HepG2 (cell line): ENCODE measurements around the gene SPTBN5. TPM values are rescaled to one million over a fixed set of nuclear protein-coding genes. Genes with fewer than 3 reads are reported as not detected.

Experiments
- ATAC-seq: fragments of 200-7000 bp; cut with Tn5 transposase; 3 replicates; pipeline ENCODE4 v1.9.1; 2020; ENCODE audit warnings: mild to moderate bottlenecking, moderate library complexity
- BruUV-seq: library from RNA; stranded (reverse); fragments of 400-500 nt; replicated peaks from 2 replicates; lab custom pipeline; 2021; lab: Mats Ljungman, UMichigan
- CTCF ChIA-PET: fragments of 300-600 bp; formaldehyde crosslinking; extraction: SDS; loops from one replicate; lab custom pipeline; 2021; ENCODE audit warnings: low total read pairs, inconsistent platforms, low intra/inter-chr PET ratio; lab: Yijun Ruan, JAX
- POLR2A ChIA-PET: fragments of 350-600 bp; sonication (Branson Sonifier 250); formaldehyde crosslinking; loops from one replicate; lab custom pipeline; 2020; ENCODE audit warnings: antibody characterized with exemption, inconsistent platforms; lab: Yijun Ruan, JAX
- DNase-seq: peaks from one replicate; pipeline ENCODE4 v3.0.0-alpha.2; 2015; ENCODE audit warnings: low spot score
- FAIRE-seq: peaks from 3 replicates; lab custom pipeline; 2011; peaks lifted over from hg19 to GRCh38; lab: Jason Lieb, UNC
- H2AFZ ChIP-seq: one replicate; pipeline ENCODE4 v1.6.1; 2011; ENCODE audit warnings: low read length, inconsistent platforms
- H3K27ac ChIP-seq: fragments of 300-600 bp; 3 replicates; pipeline ENCODE4 v1.8.0; 2011; ENCODE audit warnings: mixed run types, mild to moderate bottlenecking, mixed read lengths, low read length, inconsistent platforms; ENCODE audit not compliant: insufficient read depth; ENCODE audit errors: extremely low read length
- H3K27me3 ChIP-seq, 2 experiments: fragments of 200-600 bp in 1 of 2; 2 replicates in 1 of 2; 3 replicates in 1 of 2; pipeline versions ENCODE4 v1.6.0 to v1.8.0; 2011; ENCODE audit warnings: low read length in 2 of 2, mild to moderate bottlenecking in 2 of 2, moderate library complexity in 2 of 2, inconsistent platforms in 1 of 2; ENCODE audit not compliant: insufficient read depth in 2 of 2, control insufficient read depth in 1 of 2
- H3K36me3 ChIP-seq, 2 experiments: fragments of 200-600 bp in 1 of 2; replicated peaks in 1 of 2; 2 replicates in 1 of 2; 3 replicates in 1 of 2; pipeline versions ENCODE4 v1.5.1 to v1.8.0; 2011; ENCODE audit warnings: low read length in 2 of 2, inconsistent platforms in 1 of 2; ENCODE audit not compliant: insufficient read depth in 2 of 2, control insufficient read depth in 1 of 2
- H3K4me1 ChIP-seq: 2 replicates; pipeline ENCODE4 v1.5.1; 2012; ENCODE audit warnings: low read length, inconsistent platforms; ENCODE audit not compliant: insufficient read depth
- H3K4me2 ChIP-seq: 2 replicates; pipeline ENCODE4 v1.6.0; 2011; ENCODE audit warnings: low read depth, low read length, inconsistent platforms
- H3K4me3 ChIP-seq, 3 experiments: fragments of 200-600 bp in 1 of 3; sonication (generic), shearing (Covaris generic) in 1 of 3; replicated peaks in 1 of 3; 2 replicates each; pipeline ENCODE4 v1.5.1; 2011 to 2016; ENCODE audit warnings: low read length in 3 of 3, inconsistent platforms in 2 of 3, low read depth in 2 of 3, mild to moderate bottlenecking in 2 of 3, control low read depth in 1 of 3, mixed read lengths in 1 of 3; ENCODE audit not compliant: insufficient read depth in 1 of 3
- H3K79me2 ChIP-seq: one replicate; pipeline ENCODE4 v1.6.1; 2011; ENCODE audit warnings: low read length, inconsistent platforms; ENCODE audit not compliant: insufficient read depth
- H3K9ac ChIP-seq: 2 replicates; pipeline ENCODE4 v1.6.0; 2011; ENCODE audit warnings: mild to moderate bottlenecking, low read depth, low read length, inconsistent platforms; ENCODE audit not compliant: insufficient read depth
- H3K9me3 ChIP-seq: 2 replicates; pipeline ENCODE4 v1.5.1; 2012; ENCODE audit warnings: mild to moderate bottlenecking, low read length
- H4K20me1 ChIP-seq: 2 replicates; pipeline ENCODE4 v1.6.0; 2011; ENCODE audit warnings: inconsistent platforms, mild to moderate bottlenecking, low read length, moderate library complexity; ENCODE audit not compliant: insufficient read depth
- BCLAF1 ChIP-seq: fragments of 450-650 bp; IDR thresholded peaks from 2 replicates; pipeline ENCODE4 v1.6.1; 2017; ENCODE audit warnings: mild to moderate bottlenecking
- CHCHD3 ChIP-seq: sonication (generic); formaldehyde crosslinking; IDR thresholded peaks from 2 replicates; pipeline ENCODE4 v1.8.0; 2022; ENCODE audit warnings: mild to moderate bottlenecking, missing genetic modification reagents, moderate library complexity
- NONO ChIP-seq, 2 experiments: fragments of 450-650 bp in 1 of 2; sonication (generic) in 1 of 2; formaldehyde crosslinking in 1 of 2; IDR thresholded peaks in 1 of 2; conservative IDR thresholded peaks in 1 of 2; 2 replicates each; pipeline versions ENCODE4 v1.6.1 to v1.8.0; 2017 to 2022; ENCODE audit warnings: mild to moderate bottlenecking in 1 of 2, missing genetic modification reagents in 1 of 2, moderate library complexity in 1 of 2
- RBM22 ChIP-seq: fragments of 200-400 bp; formaldehyde crosslinking; optimal IDR thresholded peaks from 2 replicates; pipeline ENCODE3; 2017; ENCODE audit warnings: mild to moderate bottlenecking, low read length, moderate library complexity
- SMAD1 ChIP-seq: sonication (generic); formaldehyde crosslinking; IDR thresholded peaks from 2 replicates; pipeline ENCODE4 v1.4.0; 2020; ENCODE audit warnings: missing genetic modification reagents, low read depth, mild to moderate bottlenecking, borderline replicate concordance
- SSRP1 ChIP-seq: IDR thresholded peaks from 2 replicates; pipeline ENCODE4 v1.6.1; 2016; ENCODE audit warnings: control low read depth
- TMF1 ChIP-seq: sonication (generic); formaldehyde crosslinking; IDR thresholded peaks from 2 replicates; pipeline ENCODE4 v1.8.1; 2022; ENCODE audit warnings: low read depth, missing genetic modification reagents
- TOPORS ChIP-seq: sonication (generic); formaldehyde crosslinking; IDR thresholded peaks from 2 replicates; pipeline ENCODE4 v1.8.0; 2023; ENCODE audit warnings: mild to moderate bottlenecking, missing genetic modification reagents
- ZNF530 ChIP-seq: sonication (generic); formaldehyde crosslinking; IDR thresholded peaks from 2 replicates; pipeline ENCODE4 v1.5.0; 2020; ENCODE audit warnings: low read depth, mild to moderate bottlenecking, missing genetic modification reagents
- ZNF547 ChIP-seq: sonication (generic); formaldehyde crosslinking; IDR thresholded peaks from 2 replicates; pipeline ENCODE4 v1.5.1; 2020; ENCODE audit warnings: mild to moderate bottlenecking, missing genetic modification reagents
- ZNF674 ChIP-seq: sonication (generic); formaldehyde crosslinking; IDR thresholded peaks from 2 replicates; pipeline ENCODE4 v1.5.0; 2020; ENCODE audit warnings: low read depth, mild to moderate bottlenecking, missing genetic modification reagents
- WGBS: methylation state at CpG from one replicate; pipeline ENCODE4 v1.1.6; 2017; ENCODE audit warnings: low lambda C conversion rate; 5-methylcytosine and 5-hydroxymethylcytosine counted together
- in situ Hi-C: cut with HindIII; loops from 2 replicates; pipeline ENCODE4 v1.10.0; 2017; ENCODE audit warnings: low pct_unique_long_range_greater_than_20kb; ENCODE audit not compliant: extremely low pct_ligation_motif_present
- intact Hi-C: fragments of 100-400 bp; cut with micrococcal nuclease; formaldehyde crosslinking; loops from one replicate; pipeline ENCODE4 v1.10.0; 2022; ENCODE audit not compliant: unreplicated experiment
- polyA plus RNA-seq, 8 experiments: library from polyadenylated mRNA; depleted of rRNA in 3 of 8; stranded (reverse) in 7 of 8; unstranded in 1 of 8; fragments of >200 nt; fragmentation: Illumina TruSeq in 4 of 8; extraction: Trizol in 4 of 8; gene quantifications; 2 replicates each; pipeline versions ENCODE4 v1.2.1 to v1.2.3, GENCODE V29; 2011 to 2016; ENCODE audit warnings: low read depth in 4 of 8, missing spikeins in 1 of 8, mixed read lengths in 1 of 8; ENCODE audit not compliant: insufficient read depth in 1 of 8
- total RNA-seq, 5 experiments: library from RNA; depleted of rRNA; stranded (reverse); fragments of >200 nt; fragmentation: Illumina TruSeq; extraction: Trizol; gene quantifications; 2 replicates each; pipeline ENCODE4 v1.2.3, GENCODE V29; 2016; ENCODE audit warnings: low read depth in 1 of 5
- TF ChIP-seq, protein P1 (sequence below): sonication (generic); formaldehyde crosslinking; IDR thresholded peaks from 2 replicates; pipeline ENCODE4 v1.5.0; 2020; ENCODE audit warnings: missing genetic modification reagents, mild to moderate bottlenecking, borderline replicate concordance
- TF ChIP-seq, protein P2 (sequence below): sonication (generic); formaldehyde crosslinking; IDR thresholded peaks from 2 replicates; pipeline ENCODE4 v1.4.0; 2020; ENCODE audit warnings: mild to moderate bottlenecking, missing genetic modification reagents

The SPTBN5 gene
- total and polyA plus RNA-seq, 2 of the 13 experiments (the other 11 are each of a cell fraction or from before 2014, with no cell fraction given) = 0.01 to 0.07 TPM

GRCh38 chr15:41911691-41912345, 18.0 kb upstream of the SPTBN5 start:
- no peak overlapping the region for H3K27ac ChIP-seq
- H3K79me2 ChIP-seq = no peaks in the 10 kb centered on the region
- no TSS peak for BruUV-seq
- 94% methylated on average over 10 of the region's 14 CpGs for WGBS
- H3K4me3 ChIP-seq = no peak overlapping the region
- CTCF ChIA-PET = no interaction called here
- H4K20me1 ChIP-seq = no peaks in the 10 kb centered on the region
- ATAC-seq (no peak), DNase-seq (no peak), FAIRE-seq (no peak)
- POLR2A ChIA-PET = no interaction called here
- in situ Hi-C loops (no loop called here), intact Hi-C loops (no loop called here)
- H3K27me3 ChIP-seq = no peaks in the 10 kb centered on the region
- no peak overlapping the region for H3K4me2 ChIP-seq
- H3K4me1 ChIP-seq = no peaks in the 10 kb centered on the region
- no peak overlapping the region for H2AFZ ChIP-seq
- no peak overlapping the region for H3K9ac ChIP-seq
- no peaks in the 10 kb centered on the region for H3K9me3 ChIP-seq
- H3K36me3 ChIP-seq = peaks cover 4 to 16% of the 10 kb centered on the region in 2 experiments; a peak in 4 of 5 replicates
- TF ChIP-seq TOPORS (CRISPR knock-in tag) = no peak
- TF ChIP-seq SMAD1 = no peak
- no peak for TF ChIP-seq BCLAF1
- TF ChIP-seq ZNF530 (CRISPR knock-in tag) = no peak
- no peak for TF ChIP-seq NONO (IDR thresholded peaks at IDR 0.05)
- TF ChIP-seq NONO (CRISPR knock-in tag; conservative IDR thresholded peaks at IDR 0.05) = no peak
- TF ChIP-seq RBM22 = no peak
- TF ChIP-seq, protein P1, sequence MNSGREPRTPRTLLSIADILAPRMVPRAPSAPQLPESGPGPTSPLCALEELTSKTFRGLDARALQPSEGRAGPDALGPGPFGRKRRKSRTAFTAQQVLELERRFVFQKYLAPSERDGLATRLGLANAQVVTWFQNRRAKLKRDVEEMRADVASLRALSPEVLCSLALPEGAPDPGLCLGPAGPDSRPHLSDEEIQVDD = no peak
- no peak for TF ChIP-seq TMF1
- no peak for TF ChIP-seq ZNF674 (CRISPR knock-in tag)
- no peak for TF ChIP-seq ZNF547 (CRISPR knock-in tag)
- TF ChIP-seq, protein P2, sequence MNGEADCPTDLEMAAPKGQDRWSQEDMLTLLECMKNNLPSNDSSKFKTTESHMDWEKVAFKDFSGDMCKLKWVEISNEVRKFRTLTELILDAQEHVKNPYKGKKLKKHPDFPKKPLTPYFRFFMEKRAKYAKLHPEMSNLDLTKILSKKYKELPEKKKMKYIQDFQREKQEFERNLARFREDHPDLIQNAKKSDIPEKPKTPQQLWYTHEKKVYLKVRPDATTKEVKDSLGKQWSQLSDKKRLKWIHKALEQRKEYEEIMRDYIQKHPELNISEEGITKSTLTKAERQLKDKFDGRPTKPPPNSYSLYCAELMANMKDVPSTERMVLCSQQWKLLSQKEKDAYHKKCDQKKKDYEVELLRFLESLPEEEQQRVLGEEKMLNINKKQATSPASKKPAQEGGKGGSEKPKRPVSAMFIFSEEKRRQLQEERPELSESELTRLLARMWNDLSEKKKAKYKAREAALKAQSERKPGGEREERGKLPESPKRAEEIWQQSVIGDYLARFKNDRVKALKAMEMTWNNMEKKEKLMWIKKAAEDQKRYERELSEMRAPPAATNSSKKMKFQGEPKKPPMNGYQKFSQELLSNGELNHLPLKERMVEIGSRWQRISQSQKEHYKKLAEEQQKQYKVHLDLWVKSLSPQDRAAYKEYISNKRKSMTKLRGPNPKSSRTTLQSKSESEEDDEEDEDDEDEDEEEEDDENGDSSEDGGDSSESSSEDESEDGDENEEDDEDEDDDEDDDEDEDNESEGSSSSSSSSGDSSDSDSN (CRISPR knock-in tag) = no peak
- TF ChIP-seq SSRP1 (CRISPR knock-in tag) = no peak
- no peak for TF ChIP-seq CHCHD3 (CRISPR knock-in tag)
- TF ChIP-seq, all 625 proteins: peak for 0
